SU-DHL-6 (cell line): Measurements from ENCODE around the gene PRICKLE2.

Experiments
- CTCF ChIP-seq: fragments of 200-600 bp; sonication (generic); IDR thresholded peaks from one replicate; pipeline ENCODE4 v1.5.1; 2017; ENCODE audit warnings: antibody characterized with exemption, mild to moderate bottlenecking, low read length, moderate library complexity; ENCODE audit not compliant: insufficient read depth, poor library complexity, severe bottlenecking
- EZH2phosphoT487 ChIP-seq: fragments of 200-600 bp; sonication (generic), shearing (Covaris generic); conservative IDR thresholded peaks from 2 replicates; pipeline ENCODE4 v1.6.1; 2018; ENCODE audit warnings: mild to moderate bottlenecking, antibody characterized with exemption, low read length, moderate library complexity, mixed read lengths

DNA sequence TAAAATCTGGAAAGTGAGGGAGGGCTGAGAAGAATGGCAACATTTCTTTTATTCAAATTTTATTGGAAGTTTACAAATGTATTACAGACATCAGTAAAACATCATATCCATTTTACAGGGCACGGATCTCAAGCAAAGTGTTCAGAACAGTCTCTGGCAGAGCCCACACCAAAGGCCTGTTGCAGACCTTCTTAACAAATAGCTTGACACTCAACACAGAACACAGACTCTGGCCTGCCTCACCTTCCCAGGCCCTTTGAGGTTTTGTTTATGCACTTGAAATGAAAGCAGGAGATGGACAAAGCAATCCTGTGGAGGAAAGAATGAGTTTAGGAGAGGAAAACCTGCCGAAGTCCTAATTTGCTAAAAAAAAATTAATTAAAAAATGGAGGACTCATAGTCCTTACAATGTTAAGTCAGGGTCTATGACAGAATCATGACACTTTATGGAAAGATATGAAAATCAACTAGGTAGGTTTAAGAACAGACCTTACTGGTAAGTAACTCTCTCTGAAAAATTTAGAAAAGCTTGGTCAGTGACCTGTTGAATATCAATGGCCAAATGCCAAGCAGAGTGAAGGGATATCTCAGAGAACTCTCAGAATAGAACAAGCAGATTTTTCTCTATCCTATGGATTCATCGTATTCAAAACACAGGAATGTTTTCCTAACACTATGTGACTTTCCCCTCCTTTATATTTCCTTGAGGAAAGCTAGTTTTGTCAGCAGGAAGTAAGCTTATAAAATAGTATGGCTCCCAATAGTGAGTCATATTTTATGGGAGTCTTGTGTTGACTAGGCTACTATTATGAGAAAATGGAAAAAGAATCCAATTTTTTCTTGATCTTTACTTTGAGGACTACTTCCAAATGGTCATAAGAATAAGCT, 131.2 kb downstream of the PRICKLE2 start:
- TF ChIP-seq CTCF = no peak
- TF ChIP-seq EZH2phosphoT487 = no peak
